Ishikawa (cell line): ENCODE data around the gene KLHL7.

Source experiments
- CEBPB ChIP-seq: IDR thresholded peaks from 2 replicates; pipeline ENCODE4 v1.6.1; 2012
- CREB1 ChIP-seq: IDR thresholded peaks from 2 replicates; pipeline ENCODE4 v1.6.1; 2012; ENCODE audit warnings: low read depth
- EP300 ChIP-seq: IDR thresholded peaks from 2 replicates; pipeline ENCODE4 v1.6.1; 2012; ENCODE audit warnings: borderline replicate concordance
- FOXM1 ChIP-seq: IDR thresholded peaks from 2 replicates; pipeline ENCODE4 v1.6.1; 2012; ENCODE audit warnings: low read depth, borderline replicate concordance
- MAX ChIP-seq: IDR thresholded peaks from 2 replicates; pipeline ENCODE4 v1.6.1; 2012
- NFIC ChIP-seq: IDR thresholded peaks from 2 replicates; pipeline ENCODE4 v1.6.1; 2012
- RAD21 ChIP-seq: IDR thresholded peaks from 2 replicates; pipeline ENCODE4 v1.6.1; 2012; ENCODE audit warnings: low read depth
- REST ChIP-seq: IDR thresholded peaks from 2 replicates; pipeline ENCODE4 v1.6.1; 2012; ENCODE audit warnings: low read depth, mild to moderate bottlenecking
- TAF1 ChIP-seq: IDR thresholded peaks from 2 replicates; pipeline ENCODE4 v1.6.1; 2012; ENCODE audit warnings: low read depth, mild to moderate bottlenecking
- TCF12 ChIP-seq: IDR thresholded peaks from 2 replicates; pipeline ENCODE4 v1.6.1; 2012; ENCODE audit warnings: low read depth
- TEAD4 ChIP-seq: IDR thresholded peaks from 2 replicates; pipeline ENCODE4 v1.6.1; 2012
- YY1 ChIP-seq: IDR thresholded peaks from 2 replicates; pipeline ENCODE4 v1.6.1; 2012; ENCODE audit warnings: low read depth
- ZBTB7A ChIP-seq: IDR thresholded peaks from 2 replicates; pipeline ENCODE4 v1.6.1; 2012; ENCODE audit warnings: low read depth

- TF ChIP-seq EP300 (no peak), CEBPB (no peak), MAX (no peak), NFIC (no peak), YY1 (no peak), REST (no peak), ZBTB7A (no peak), RAD21 (no peak), TAF1 (no peak), CREB1 (no peak), FOXM1 (no peak), TEAD4 (no peak), TCF12 (no peak)
Observed at GRCh38 chr7:23161482-23161881, 55.9 kb downstream of the KLHL7 start.
